Immature natural killer cell (primary cell): ENCODE data around the gene PI16. TPM values are rescaled to one million over a fixed set of nuclear protein-coding genes. Genes with fewer than 3 reads are reported as not detected.

ENCODE experiments used
- DNase-seq, 3 donors: peaks; one replicate each; pipeline ENCODE4 v3.0.0; 2022; ENCODE audit warnings: mixed read lengths in 1 of 3
- H3K27ac Mint-ChIP-seq, 6 donors: one replicate each; pipeline ENCODE4 v1.8.0; 2020; ENCODE audit warnings: mixed read lengths in 6 of 6, mild to moderate bottlenecking in 5 of 6, inconsistent platforms in 4 of 6, moderate library complexity in 3 of 6
- H3K27me3 Mint-ChIP-seq, 3 donors: one replicate each; pipeline ENCODE4 v1.8.0; 2020 to 2021; ENCODE audit warnings: low read depth in 3 of 3, mild to moderate bottlenecking in 3 of 3, mixed read lengths in 3 of 3, moderate library complexity in 3 of 3, inconsistent platforms in 1 of 3
- H3K36me3 Mint-ChIP-seq, 3 donors: one replicate each; pipeline ENCODE4 v1.8.0; 2020; ENCODE audit warnings: mixed read lengths in 3 of 3, inconsistent platforms in 2 of 3, mild to moderate bottlenecking in 2 of 3
- H3K4me1 Mint-ChIP-seq, 2 donors: one replicate each; pipeline ENCODE4 v1.8.0; 2020; ENCODE audit warnings: inconsistent platforms in 2 of 2, mild to moderate bottlenecking in 2 of 2, mixed read lengths in 2 of 2, moderate library complexity in 1 of 2
- H3K4me3 Mint-ChIP-seq, 5 donors: one replicate each; pipeline ENCODE4 v1.8.0; 2020; ENCODE audit warnings: mild to moderate bottlenecking in 5 of 5, mixed read lengths in 5 of 5, inconsistent platforms in 3 of 5, moderate library complexity in 3 of 5
- H3K9me3 Mint-ChIP-seq, 6 donors: one replicate each; pipeline ENCODE4 v1.8.0; 2020; ENCODE audit warnings: mild to moderate bottlenecking in 6 of 6, mixed read lengths in 6 of 6, inconsistent platforms in 4 of 6, moderate library complexity in 3 of 6
- polyA plus RNA-seq, 3 donors: library from polyadenylated mRNA; unstranded; fragments of 300-500 nt; fragmentation: Illumina TruSeq; gene quantifications; one replicate each; pipeline ENCODE4 v1.2.3, GENCODE V29; 2021

The PI16 gene
- polyA plus RNA-seq, 3 donors from 2014 or later, result 3.6 to 6.9 (median 3.6) TPM

GRCh38 chr6:36997811-36998722, 43.5 kb downstream of the PI16 start:
- H3K36me3 Mint-ChIP-seq, result no peaks in the 10 kb centered on the region
- H3K27me3 Mint-ChIP-seq, result peaks cover 1 to 8% (median 5%) of the 10 kb centered on the region in 3 donors
- DNase-seq, result no peak
- H3K4me1 Mint-ChIP-seq, result no peaks in the 10 kb centered on the region
- no peak overlapping the region for H3K27ac Mint-ChIP-seq
- no peaks in the 10 kb centered on the region for H3K9me3 Mint-ChIP-seq
- H3K4me3 Mint-ChIP-seq, result no peak overlapping the region

GRCh38 chr6:36998723-36999038, 44.1 kb downstream of the PI16 start:
- H3K4me3 Mint-ChIP-seq, result no peak overlapping the region

GRCh38 chr6:36999061-36999750, 44.7 kb downstream of the PI16 start:
- Mint-ChIP-seq H3K4me1 (no peaks in the 10 kb centered on the region), H3K27ac (no peak overlapping the region), H3K27me3 (peaks cover 3 to 6% (median 5%) of the 10 kb centered on the region in 3 donors), H3K36me3 (no peaks in the 10 kb centered on the region), H3K4me3 (no peak overlapping the region), H3K9me3 (no peaks in the 10 kb centered on the region)
- DNase-seq, result no peak

More at GRCh38 chr6:36998723-36999038, 44.1 kb downstream of the PI16 start:
- DNase-seq, result no peak
- H3K9me3 Mint-ChIP-seq, result no peaks in the 10 kb centered on the region
- no peaks in the 10 kb centered on the region for H3K36me3 Mint-ChIP-seq
- H3K27me3 Mint-ChIP-seq, result peaks cover 2 to 8% (median 5%) of the 10 kb centered on the region in 3 donors
- no peaks in the 10 kb centered on the region for H3K4me1 Mint-ChIP-seq
- H3K27ac Mint-ChIP-seq, result no peak overlapping the region

DNA sequence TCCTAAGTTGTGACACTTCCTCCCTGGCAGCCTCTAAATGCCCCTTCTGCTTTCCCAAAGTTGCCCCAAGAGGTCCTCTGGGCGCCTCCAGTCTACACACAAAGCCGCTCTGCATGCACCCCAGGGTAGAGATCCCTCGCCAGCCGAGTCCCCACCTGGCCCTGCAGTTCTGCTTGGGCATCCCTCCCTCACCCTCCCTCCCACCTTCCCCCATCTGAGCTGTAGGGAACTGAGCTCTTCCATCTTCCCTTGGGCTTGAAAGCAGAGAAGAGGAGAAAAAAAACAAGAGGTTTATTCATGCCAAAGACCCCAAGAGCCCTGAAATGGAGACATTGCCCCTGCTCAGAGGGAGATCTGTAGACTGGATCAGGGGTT, 45.2 kb downstream of the PI16 start:
- Mint-ChIP-seq H3K4me1 (no peaks in the 10 kb centered on the region), H3K4me3 (no peak overlapping the region), H3K27me3 (peaks cover 3 to 6% (median 5%) of the 10 kb centered on the region in 3 donors)

DNA sequence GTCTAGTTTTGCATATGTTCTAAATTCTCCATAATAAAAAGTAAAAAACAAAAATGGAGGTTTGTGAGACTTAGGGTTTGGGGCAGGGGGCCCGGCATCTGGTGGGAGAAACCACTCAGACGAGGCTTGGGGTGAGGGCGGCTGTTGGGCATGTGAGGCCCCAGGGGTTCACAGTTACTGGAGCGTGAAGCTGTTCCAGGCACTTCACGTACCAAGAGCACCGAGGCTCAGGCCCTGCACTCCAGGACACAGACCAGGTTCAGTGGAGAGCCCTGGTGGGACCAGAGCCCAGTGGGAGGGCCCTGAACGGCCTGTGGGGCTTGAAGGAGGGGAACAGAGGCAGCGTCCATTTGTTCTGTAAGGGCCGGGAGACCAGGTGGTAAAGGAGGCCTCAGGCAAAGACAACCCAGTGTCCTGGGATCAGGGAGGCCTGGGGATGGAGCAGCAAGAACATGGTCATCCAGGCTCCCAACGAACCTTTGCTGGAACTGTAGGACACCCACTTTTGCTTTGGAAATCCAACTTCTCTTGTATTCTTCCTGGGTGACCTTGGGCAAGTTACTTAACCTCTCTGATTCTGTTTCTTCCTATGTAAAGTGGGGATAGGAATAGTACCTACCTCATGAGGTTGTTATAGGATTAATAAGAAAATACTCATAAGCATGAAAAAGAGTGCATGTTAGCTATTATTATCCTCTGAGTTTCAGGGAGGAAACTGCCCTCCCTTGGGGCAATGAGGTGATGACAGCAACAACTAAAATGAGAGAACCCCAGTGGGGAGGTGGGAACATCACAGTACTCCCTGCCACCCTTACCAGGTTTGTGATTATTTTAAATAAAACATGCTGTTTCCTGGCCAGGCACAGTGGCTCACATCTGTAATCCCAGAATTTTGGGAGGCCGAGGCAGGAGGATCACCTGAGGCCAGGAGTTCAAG, 49.8 kb downstream of the PI16 start:
- H3K36me3 Mint-ChIP-seq, result no peaks in the 10 kb centered on the region
- peaks cover 16 to 26% of the 10 kb centered on the region in 2 donors for H3K4me1 Mint-ChIP-seq
- no peaks in the 10 kb centered on the region for H3K9me3 Mint-ChIP-seq
- no peak for DNase-seq
- peaks cover 0 to 4% (median 4%) of the 10 kb centered on the region in 3 donors for H3K27me3 Mint-ChIP-seq
- H3K27ac Mint-ChIP-seq, result no peak overlapping the region
- H3K4me3 Mint-ChIP-seq, result no peak overlapping the region

More for the DNA sequence above, 45.2 kb downstream of the PI16 start:
- H3K36me3 Mint-ChIP-seq, result no peaks in the 10 kb centered on the region
- no peaks in the 10 kb centered on the region for H3K9me3 Mint-ChIP-seq
- no peak for DNase-seq
- no peak overlapping the region for H3K27ac Mint-ChIP-seq

DNA sequence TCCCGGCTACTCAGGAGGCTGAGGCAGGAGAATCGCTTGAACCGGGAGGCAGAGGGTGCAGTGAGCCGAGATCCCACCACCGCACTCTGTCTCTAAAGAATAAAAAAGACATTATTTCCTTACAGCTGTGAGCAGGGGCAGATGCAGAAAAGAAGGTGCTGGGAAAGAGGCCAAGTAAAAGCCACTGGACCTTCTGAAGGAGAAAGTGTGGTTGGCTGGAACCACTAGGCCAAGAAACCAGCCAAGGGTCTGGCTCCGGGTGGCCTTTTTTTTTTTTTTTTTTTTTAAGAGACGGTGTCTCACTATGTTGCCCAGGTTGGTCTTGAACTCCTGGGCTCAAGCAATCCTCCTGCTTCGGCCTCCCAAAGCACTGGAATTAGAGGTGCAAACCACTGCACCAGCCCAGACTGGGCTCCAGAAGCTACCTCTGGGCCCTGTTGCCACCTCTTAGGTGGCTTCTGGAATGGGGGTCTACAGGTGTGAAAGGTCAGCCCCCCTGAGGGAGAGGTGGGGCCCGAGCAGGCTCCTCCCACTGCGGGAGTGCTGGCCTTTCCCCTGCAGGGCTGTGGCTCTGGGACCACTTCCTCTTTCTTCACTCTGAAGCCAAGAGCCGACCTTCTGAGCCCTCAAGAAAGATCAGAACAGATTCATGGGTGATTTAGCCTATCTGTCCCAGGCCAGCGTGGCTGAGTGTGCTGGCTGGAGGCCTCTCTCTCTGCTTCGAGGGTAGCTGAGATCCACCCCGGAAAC, 50.7 kb downstream of the PI16 start, which contains the start of gene FGD2:
FGD2 (plus strand) TSS at position 595 of the 750 bp plus-strand sequence. CDS start 163 bp downstream, outside the sequence.
- DNase-seq, result no peak
- peak within 1 kb of the TSS in 4 of 6 donors; percentile 26 to 68 (median 51) for H3K27ac Mint-ChIP-seq

GRCh38 chr6:37005827-37006567, 51.5 kb downstream of the PI16 start:
- DNase-seq, result no peak
- peak overlapping the region; percentile 36 to 72 (median 51) for H3K4me3 Mint-ChIP-seq

More for the DNA sequence above, 50.7 kb downstream of the PI16 start, which contains the start of gene FGD2:
- Mint-ChIP-seq H3K4me3 (peak within 1 kb of the TSS; percentile 36 to 72 (median 51)), H3K27me3 (peaks cover 0 to 4% (median 4%) of the 10 kb centered on the region in 3 donors), H3K9me3 (no peaks in the 10 kb centered on the region), H3K4me1 (peaks cover 16 to 26% of the 10 kb centered on the region in 2 donors), H3K36me3 (no peaks in the 10 kb centered on the region)

GRCh38 chr6:37006793-37007339, 52.3 kb downstream of the PI16 start:
- Mint-ChIP-seq H3K4me3 (peak overlapping the region in 2 of 5 donors; percentile 28 to 72), H3K27ac (peak overlapping the region in 2 of 6 donors; percentile 17 to 48), H3K27me3 (peaks cover 0 to 4% (median 4%) of the 10 kb centered on the region in 3 donors), H3K4me1 (peaks cover 16 to 26% of the 10 kb centered on the region in 2 donors), H3K36me3 (no peaks in the 10 kb centered on the region), H3K9me3 (no peaks in the 10 kb centered on the region)
- DNase-seq, result no peak

More at GRCh38 chr6:37005827-37006567, 51.5 kb downstream of the PI16 start:
- Mint-ChIP-seq H3K36me3 (no peaks in the 10 kb centered on the region), H3K4me1 (peaks cover 16 to 26% of the 10 kb centered on the region in 2 donors), H3K27ac (peak overlapping the region in 4 of 6 donors; percentile 26 to 68 (median 51)), H3K27me3 (peaks cover 0 to 4% (median 4%) of the 10 kb centered on the region in 3 donors), H3K9me3 (no peaks in the 10 kb centered on the region)

GRCh38 chr6:37007340-37008043, 53.0 kb downstream of the PI16 start:
- Mint-ChIP-seq H3K27me3 (peaks cover 0 to 4% (median 3%) of the 10 kb centered on the region in 3 donors), H3K4me1 (peaks cover 16 to 26% of the 10 kb centered on the region in 2 donors), H3K4me3 (peak overlapping the region in 2 of 5 donors; percentile 21), H3K27ac (peak overlapping the region in 4 of 6 donors; percentile 5 to 51 (median 38)), H3K9me3 (no peaks in the 10 kb centered on the region), H3K36me3 (no peaks in the 10 kb centered on the region)
- DNase-seq, result no peak

DNA sequence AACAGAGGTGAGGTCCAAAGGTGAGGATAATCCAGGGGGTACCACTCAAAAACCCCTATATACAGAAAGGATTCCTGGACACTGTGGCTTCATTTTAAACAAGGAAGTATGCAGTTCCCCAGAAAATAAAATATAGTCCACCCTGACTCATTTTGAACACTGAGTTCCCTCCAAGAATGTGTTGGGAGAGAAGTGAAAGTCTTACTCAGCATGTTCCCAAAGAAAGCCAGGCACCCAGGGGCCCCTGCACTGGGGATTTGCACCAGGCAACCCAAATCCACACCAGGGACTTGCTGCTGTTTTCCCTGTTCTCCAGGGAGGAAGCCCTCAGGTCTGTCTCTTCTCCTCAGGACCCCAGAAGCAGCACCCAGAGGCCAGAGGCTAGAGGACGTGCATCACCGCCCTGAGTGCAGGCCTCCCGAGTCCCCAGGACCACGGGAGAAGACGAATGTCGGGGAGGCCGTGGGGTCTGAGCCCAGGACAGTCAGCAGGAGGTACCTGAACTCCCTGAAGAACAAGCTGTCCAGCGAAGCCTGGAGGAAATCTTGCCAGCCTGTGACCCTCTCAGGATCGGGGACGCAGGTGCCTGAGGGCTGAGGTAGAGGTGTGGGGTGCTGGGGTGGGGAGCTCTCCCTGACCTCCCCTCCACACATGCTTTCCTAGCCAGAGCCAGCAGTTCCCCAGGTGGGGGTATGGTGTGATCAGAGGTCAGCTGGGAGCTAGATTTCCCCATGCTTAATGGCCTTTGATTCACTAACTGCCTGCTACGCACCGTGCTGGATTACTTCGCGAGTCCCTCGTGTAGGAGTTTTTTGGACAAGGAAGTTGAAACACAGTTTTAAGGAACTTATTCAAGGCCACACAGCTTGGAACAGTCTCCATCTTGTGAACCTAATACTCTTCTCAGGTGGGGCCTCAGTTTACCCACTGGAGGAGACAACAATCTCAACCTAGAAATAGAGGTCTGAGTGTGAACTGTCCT, 54.2 kb downstream of the PI16 start:
- Mint-ChIP-seq H3K9me3 (no peaks in the 10 kb centered on the region), H3K36me3 (no peaks in the 10 kb centered on the region), H3K4me3 (no peak overlapping the region), H3K27me3 (peaks cover 0 to 3% (median 2%) of the 10 kb centered on the region in 3 donors), H3K4me1 (peaks cover 16 to 26% of the 10 kb centered on the region in 2 donors), H3K27ac (no peak overlapping the region)
- no peak for DNase-seq
